ENCODE measurements around the gene GPS1. TPM values are rescaled to one million over a fixed set of nuclear protein-coding genes. Genes with fewer than 3 reads are reported as not detected.

The GPS1 gene
- total RNA-seq, 1 donor from 2014 or later = 80.3 TPM

DNA sequence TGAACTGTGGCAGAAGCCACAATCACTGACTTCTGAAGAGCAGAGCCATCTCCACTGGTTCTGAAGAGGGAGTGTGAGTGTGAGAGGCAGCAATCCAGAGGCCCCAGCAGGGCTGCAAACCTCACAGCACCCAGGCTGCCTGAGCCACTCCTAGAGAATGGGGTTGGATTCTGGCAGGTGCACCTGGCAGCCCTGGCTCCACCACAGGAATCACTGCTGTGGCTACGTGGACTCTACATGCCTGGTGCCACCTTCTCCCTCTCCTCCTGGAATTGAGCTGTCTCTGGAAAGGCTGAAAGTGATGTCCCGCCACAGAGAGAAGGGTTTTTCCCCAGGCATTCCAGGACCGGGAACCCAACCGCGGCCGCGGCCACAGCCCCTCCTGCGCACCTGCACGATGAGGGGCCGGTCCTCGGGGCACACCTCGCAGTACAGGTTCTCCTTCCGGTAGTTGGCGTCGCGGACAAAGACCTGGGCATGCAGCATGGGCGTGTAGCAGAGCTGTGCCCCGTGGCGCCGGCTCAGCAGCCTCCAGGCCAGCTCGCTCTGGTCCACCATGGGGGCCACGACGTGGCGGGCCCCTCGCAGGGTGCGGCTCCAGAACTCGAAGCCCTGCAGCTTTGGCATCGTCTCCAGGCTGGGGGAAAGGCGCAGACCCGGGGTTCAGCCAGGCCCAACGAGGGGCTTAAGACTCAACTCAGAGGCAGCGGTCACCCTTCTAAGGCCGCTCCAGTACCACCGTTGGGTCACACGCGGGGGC lies 12.9 kb downstream of the GPS1 start:
- Histone ChIP-seq H3K27ac (peak overlapping the region; percentile 94), H3K4me3 (peak overlapping the region; percentile 81 to 92), H3K9me3 (no peaks in the 10 kb centered on the region), H3K4me1 (peaks cover 30% of the 10 kb centered on the region), H3K27me3 (no peaks in the 10 kb centered on the region), H3K36me3 (peaks cover 0 to 37% of the 10 kb centered on the region in 2 donors)
- intact Hi-C loops (cut with DNase I) = no loop called here
- DNase-seq (ENCODE audit: extremely low spot score in 2 of 2) = no peak
- TF ChIP-seq POLR2A (IDR thresholded peaks at IDR 0.05) (no peak), POLR2AphosphoS5 (IDR thresholded peaks at IDR 0.05; ENCODE audit: insufficient read depth in 1 of 2, low read depth in 1 of 2) (no peak)
- TF ChIP-seq, protein P1, sequence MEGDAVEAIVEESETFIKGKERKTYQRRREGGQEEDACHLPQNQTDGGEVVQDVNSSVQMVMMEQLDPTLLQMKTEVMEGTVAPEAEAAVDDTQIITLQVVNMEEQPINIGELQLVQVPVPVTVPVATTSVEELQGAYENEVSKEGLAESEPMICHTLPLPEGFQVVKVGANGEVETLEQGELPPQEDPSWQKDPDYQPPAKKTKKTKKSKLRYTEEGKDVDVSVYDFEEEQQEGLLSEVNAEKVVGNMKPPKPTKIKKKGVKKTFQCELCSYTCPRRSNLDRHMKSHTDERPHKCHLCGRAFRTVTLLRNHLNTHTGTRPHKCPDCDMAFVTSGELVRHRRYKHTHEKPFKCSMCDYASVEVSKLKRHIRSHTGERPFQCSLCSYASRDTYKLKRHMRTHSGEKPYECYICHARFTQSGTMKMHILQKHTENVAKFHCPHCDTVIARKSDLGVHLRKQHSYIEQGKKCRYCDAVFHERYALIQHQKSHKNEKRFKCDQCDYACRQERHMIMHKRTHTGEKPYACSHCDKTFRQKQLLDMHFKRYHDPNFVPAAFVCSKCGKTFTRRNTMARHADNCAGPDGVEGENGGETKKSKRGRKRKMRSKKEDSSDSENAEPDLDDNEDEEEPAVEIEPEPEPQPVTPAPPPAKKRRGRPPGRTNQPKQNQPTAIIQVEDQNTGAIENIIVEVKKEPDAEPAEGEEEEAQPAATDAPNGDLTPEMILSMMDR (IDR thresholded peaks at IDR 0.05) = no peak

DNA sequence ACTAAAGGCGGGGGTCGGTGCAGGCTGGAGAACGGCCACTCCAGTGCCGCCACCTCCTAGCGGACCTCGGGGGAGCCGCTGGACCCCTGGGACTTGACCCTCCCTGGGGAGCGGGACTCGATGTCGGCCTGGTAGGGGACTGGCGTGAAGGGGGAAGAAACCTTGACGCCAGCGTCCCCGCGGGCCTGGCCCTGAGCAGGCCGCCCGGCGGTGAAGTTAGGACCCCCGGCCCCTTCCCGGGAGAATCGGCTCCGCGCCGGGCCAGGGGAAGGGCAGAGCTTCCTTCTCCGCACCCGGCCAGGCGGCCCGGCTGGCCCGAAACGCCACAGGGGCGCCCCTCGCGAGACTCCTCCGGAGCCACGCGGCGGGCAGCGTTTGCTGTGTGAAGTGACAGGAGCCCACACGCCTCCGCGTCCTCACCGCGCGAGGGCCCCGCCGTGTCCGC lies 13.5 kb downstream of the GPS1 start:
- H3K9me3 ChIP-seq = no peaks in the 10 kb centered on the region
- peak overlapping the region; percentile 81 to 92 for H3K4me3 ChIP-seq
- H3K36me3 ChIP-seq = peaks cover 0 to 32% of the 10 kb centered on the region in 2 donors
- peak overlapping the region; percentile 94 for H3K27ac ChIP-seq
- no peak for DNase-seq (ENCODE audit: extremely low spot score in 2 of 2)
- peaks cover 30% of the 10 kb centered on the region for H3K4me1 ChIP-seq
- no peak for TF ChIP-seq POLR2A (IDR thresholded peaks at IDR 0.05)
- H3K27me3 ChIP-seq = no peaks in the 10 kb centered on the region
- intact Hi-C loops (cut with DNase I) = no loop called here

DNA sequence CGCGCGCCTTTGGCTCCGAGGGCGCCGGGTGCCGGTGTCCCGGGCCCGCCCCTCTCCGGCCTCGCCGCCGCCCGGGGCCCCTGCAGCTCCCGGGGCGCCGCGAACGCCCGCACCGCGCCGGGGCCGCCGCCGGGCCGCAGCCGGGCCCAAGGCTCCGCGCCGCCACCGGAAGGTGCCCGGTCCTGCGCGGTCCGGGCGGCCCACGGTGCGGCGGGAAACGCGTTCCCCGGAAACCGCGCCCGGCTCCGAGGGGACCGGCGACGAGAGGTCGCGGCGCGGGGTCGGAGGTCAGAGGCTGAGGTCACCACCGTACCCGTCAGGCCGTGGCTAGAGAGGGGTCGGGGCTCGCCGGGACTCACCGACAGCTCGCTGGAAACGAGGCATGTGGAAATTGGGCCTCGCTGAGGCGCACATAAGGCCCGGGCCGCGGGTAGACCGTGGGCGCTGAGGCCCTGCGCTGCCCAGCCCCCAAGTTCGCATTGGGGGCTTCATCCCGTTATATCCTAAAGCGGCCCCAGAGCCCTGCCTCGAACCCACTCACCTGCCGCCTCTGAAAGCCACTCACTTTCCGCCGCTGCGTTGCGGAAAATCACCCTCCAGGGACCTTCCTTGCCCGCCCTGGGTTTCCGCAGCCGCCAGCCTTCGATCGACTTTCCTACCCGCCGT lies 14.1 kb downstream of the GPS1 start, which contains the start of gene DUS1L:
DUS1L (minus strand) TSS at position 167 of the 666 bp plus-strand sequence. CDS start 745 bp downstream, outside the sequence.
- H3K27ac ChIP-seq = peak within 1 kb of the TSS; percentile 94
- intact Hi-C loops (cut with DNase I) = no loop called here
- DNase-seq (ENCODE audit: extremely low spot score in 2 of 2) = no peak
- H3K36me3 ChIP-seq = peaks cover 0 to 27% of the 10 kb centered on the region in 2 donors
- H3K4me3 ChIP-seq = peak within 1 kb of the TSS; percentile 81 to 92
- H3K4me1 ChIP-seq = peaks cover 30% of the 10 kb centered on the region
- no peaks in the 10 kb centered on the region for H3K9me3 ChIP-seq
- no peaks in the 10 kb centered on the region for H3K27me3 ChIP-seq
- peak in 1 of 2 donors; percentile 64 for TF ChIP-seq POLR2AphosphoS5 (IDR thresholded peaks at IDR 0.05; ENCODE audit: insufficient read depth in 1 of 2, low read depth in 1 of 2)
- TF ChIP-seq, protein P1 (IDR thresholded peaks at IDR 0.05) = no peak
- peak in 1 of 2 donors; percentile 20 for TF ChIP-seq POLR2A (IDR thresholded peaks at IDR 0.05)

DNA sequence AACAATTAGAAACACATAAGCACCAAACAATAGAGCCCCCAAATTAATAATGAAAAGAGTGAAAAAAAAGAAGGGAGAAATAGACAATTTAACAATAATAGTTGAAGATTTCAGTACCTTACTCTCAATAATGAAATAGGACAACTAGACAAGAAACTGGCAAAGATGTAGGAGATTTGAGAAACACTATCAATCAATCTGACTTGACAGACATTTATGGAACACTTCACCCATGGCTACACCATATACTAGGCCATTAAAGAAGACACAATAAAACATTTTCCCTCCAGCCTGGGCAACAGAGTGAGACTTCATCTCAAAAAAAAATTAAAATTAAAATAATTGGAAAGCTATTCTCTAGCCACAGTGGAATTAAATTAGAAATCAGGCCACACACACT lies 18.9 kb downstream of the GPS1 start:
- DNase-seq (ENCODE audit: extremely low spot score in 2 of 2) = no peak
- no peaks in the 10 kb centered on the region for H3K9me3 ChIP-seq
- no peaks in the 10 kb centered on the region for H3K27me3 ChIP-seq
- no peak overlapping the region for H3K4me3 ChIP-seq
- H3K27ac ChIP-seq = no peak overlapping the region
- H3K4me1 ChIP-seq = peaks cover 12% of the 10 kb centered on the region
- TF ChIP-seq POLR2AphosphoS5 (IDR thresholded peaks at IDR 0.05; ENCODE audit: insufficient read depth in 1 of 2, low read depth in 1 of 2) (no peak), POLR2A (IDR thresholded peaks at IDR 0.05) (no peak)
- TF ChIP-seq, protein P1 (IDR thresholded peaks at IDR 0.05) = no peak
- intact Hi-C loops (cut with DNase I) = no loop called here
- H3K36me3 ChIP-seq = no peaks in the 10 kb centered on the region

DNA sequence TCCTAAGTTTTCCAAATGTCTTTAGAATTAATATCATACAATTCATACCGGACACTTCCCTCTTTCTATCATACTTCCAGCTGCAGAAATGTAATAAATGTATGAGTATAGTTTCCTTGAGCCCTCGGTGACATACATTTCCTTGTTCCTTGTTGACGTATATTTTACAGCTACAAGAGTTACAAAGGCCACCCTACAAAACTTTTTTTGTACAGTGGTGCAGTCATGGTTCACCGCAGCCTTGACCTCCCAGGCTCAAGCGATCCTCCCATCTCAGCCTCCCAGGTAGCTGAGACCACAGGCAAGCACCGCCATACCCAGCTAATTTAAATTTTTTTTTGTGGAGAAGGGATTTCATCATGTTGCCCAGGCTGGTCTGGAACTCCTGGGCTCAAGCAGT lies 21.1 kb downstream of the GPS1 start:
- no peaks in the 10 kb centered on the region for H3K27me3 ChIP-seq
- intact Hi-C loops (cut with DNase I) = no loop called here
- DNase-seq (ENCODE audit: extremely low spot score in 2 of 2) = no peak

More for the DNA sequence above, 21.1 kb downstream of the GPS1 start:
- Histone ChIP-seq H3K4me3 (no peak overlapping the region), H3K4me1 (peaks cover 8% of the 10 kb centered on the region), H3K36me3 (no peaks in the 10 kb centered on the region), H3K27ac (no peak overlapping the region), H3K9me3 (no peaks in the 10 kb centered on the region)
- no peak for TF ChIP-seq POLR2A (IDR thresholded peaks at IDR 0.05)
- TF ChIP-seq, protein P1 (IDR thresholded peaks at IDR 0.05) = no peak

All from vagina (tissue), 2 donors.